OCI-LY1 (cell line): ENCODE results near the gene ATP4A.

Source experiments
- EZH2 ChIP-seq: fragments of 200-600 bp; sonication (generic), shearing (Covaris generic); IDR thresholded peaks from 2 replicates; pipeline ENCODE4 v1.8.0; 2017; ENCODE audit warnings: borderline replicate concordance, mixed run types, mild to moderate bottlenecking, antibody characterized with exemption, low read length, moderate library complexity, mixed read lengths
- TF ChIP-seq, protein P1 (sequence below): fragments of 200-600 bp; sonication (generic), shearing (Covaris generic); IDR thresholded peaks from 2 replicates; pipeline ENCODE4 v1.5.1; 2017; ENCODE audit warnings: mild to moderate bottlenecking, antibody characterized with exemption, low read length, moderate library complexity, mixed read lengths

GRCh38 chr19:35509861-35510625 is 53.4 kb downstream of the ATP4A start:
- TF ChIP-seq, protein P1, sequence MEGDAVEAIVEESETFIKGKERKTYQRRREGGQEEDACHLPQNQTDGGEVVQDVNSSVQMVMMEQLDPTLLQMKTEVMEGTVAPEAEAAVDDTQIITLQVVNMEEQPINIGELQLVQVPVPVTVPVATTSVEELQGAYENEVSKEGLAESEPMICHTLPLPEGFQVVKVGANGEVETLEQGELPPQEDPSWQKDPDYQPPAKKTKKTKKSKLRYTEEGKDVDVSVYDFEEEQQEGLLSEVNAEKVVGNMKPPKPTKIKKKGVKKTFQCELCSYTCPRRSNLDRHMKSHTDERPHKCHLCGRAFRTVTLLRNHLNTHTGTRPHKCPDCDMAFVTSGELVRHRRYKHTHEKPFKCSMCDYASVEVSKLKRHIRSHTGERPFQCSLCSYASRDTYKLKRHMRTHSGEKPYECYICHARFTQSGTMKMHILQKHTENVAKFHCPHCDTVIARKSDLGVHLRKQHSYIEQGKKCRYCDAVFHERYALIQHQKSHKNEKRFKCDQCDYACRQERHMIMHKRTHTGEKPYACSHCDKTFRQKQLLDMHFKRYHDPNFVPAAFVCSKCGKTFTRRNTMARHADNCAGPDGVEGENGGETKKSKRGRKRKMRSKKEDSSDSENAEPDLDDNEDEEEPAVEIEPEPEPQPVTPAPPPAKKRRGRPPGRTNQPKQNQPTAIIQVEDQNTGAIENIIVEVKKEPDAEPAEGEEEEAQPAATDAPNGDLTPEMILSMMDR: peak; percentile 90
- TF ChIP-seq EZH2: no peak
